H1 (cell line): ENCODE data around the gene MPRIP.

Experiments used
- CBX5 ChIP-seq: fragments of 300-800, 300-1000 bp; sonication (generic); IDR thresholded peaks from 2 replicates; pipeline ENCODE4 v1.7.1; 2016; ENCODE audit warnings: antibody characterized with exemption, low read length, low read depth
- CHD2 ChIP-seq: IDR thresholded peaks from 2 replicates; pipeline ENCODE4 v1.6.1; 2012; ENCODE audit warnings: low read length, improper control_type of control experiment
- EP300 ChIP-seq, 2 experiments: IDR thresholded peaks; 1 replicate in 1 of 2; 2 replicates in 1 of 2; pipeline ENCODE4 v1.6.1; 2011 to 2012; ENCODE audit warnings: low read depth in 2 of 2, low read length in 2 of 2, mild to moderate bottlenecking in 2 of 2, borderline replicate concordance in 1 of 2, inconsistent platforms in 1 of 2, moderate library complexity in 1 of 2
- GABPA ChIP-seq: IDR thresholded peaks from 2 replicates; pipeline ENCODE4 v1.6.1; 2011; ENCODE audit warnings: mild to moderate bottlenecking, low read length, moderate library complexity, borderline replicate concordance; ENCODE audit not compliant: insufficient read depth
- JUND ChIP-seq: IDR thresholded peaks from 2 replicates; pipeline ENCODE4 v1.6.1; 2011; ENCODE audit warnings: mild to moderate bottlenecking, improper control_type of control experiment, low read length
- POLR2A ChIP-seq, 2 experiments: IDR thresholded peaks; 1 replicate in 1 of 2; 2 replicates in 1 of 2; pipeline ENCODE4 v1.6.1; 2011; ENCODE audit warnings: low read depth in 2 of 2, low read length in 2 of 2, mild to moderate bottlenecking in 2 of 2; ENCODE audit errors: control extremely low read depth in 1 of 2
- POLR2AphosphoS5 ChIP-seq: IDR thresholded peaks from 2 replicates; pipeline ENCODE4 v1.6.1; 2011; ENCODE audit warnings: low read depth, low read length
- SP1 ChIP-seq: IDR thresholded peaks from 2 replicates; pipeline ENCODE4 v1.6.1; 2011; ENCODE audit warnings: low read depth, low read length
- YY1 ChIP-seq: IDR thresholded peaks from 2 replicates; pipeline ENCODE4 v1.6.1; 2011; ENCODE audit warnings: low read depth, mild to moderate bottlenecking, low read length
- TF ChIP-seq, protein P1 (sequence below), 3 experiments: IDR thresholded peaks; 1 replicate in 2 of 3; 2 replicates in 1 of 3; pipeline versions ENCODE4 v1.5.1 to v1.6.1; 2011; ENCODE audit warnings: low read length in 3 of 3, mild to moderate bottlenecking in 3 of 3, inconsistent platforms in 2 of 3, low read depth in 1 of 3, moderate library complexity in 1 of 3; ENCODE audit not compliant: insufficient read depth in 1 of 3; ENCODE audit errors: control extremely low read depth in 1 of 3
- TF ChIP-seq, protein P2 (sequence below): IDR thresholded peaks from 2 replicates; pipeline ENCODE4 v1.6.1; 2011; ENCODE audit warnings: low read depth, mild to moderate bottlenecking, low read length; ENCODE audit not compliant: insufficient read depth
- TF ChIP-seq, protein P3 (sequence below): IDR thresholded peaks from 2 replicates; pipeline ENCODE4 v1.6.1; 2012; ENCODE audit warnings: inconsistent platforms
- TF ChIP-seq, protein P4 (sequence below): IDR thresholded peaks from 2 replicates; pipeline ENCODE4 v1.6.1; 2012; ENCODE audit warnings: low read length, inconsistent platforms

- TF ChIP-seq SP1 (peak; percentile 91), EP300 (IDR thresholded peaks at IDR 0.05; ENCODE audit: borderline replicate concordance in 1 of 2, low read depth in 2 of 2, low read length in 2 of 2) (no peak), JUND (no peak), POLR2A (IDR thresholded peaks at IDR 0.05; ENCODE audit: control extremely low read depth in 1 of 2, low read depth in 2 of 2, low read length in 2 of 2) (no peak), POLR2AphosphoS5 (no peak), GABPA (no peak), CBX5 (no peak), YY1 (no peak), CHD2 (peak; percentile 86)
- TF ChIP-seq, protein P1, sequence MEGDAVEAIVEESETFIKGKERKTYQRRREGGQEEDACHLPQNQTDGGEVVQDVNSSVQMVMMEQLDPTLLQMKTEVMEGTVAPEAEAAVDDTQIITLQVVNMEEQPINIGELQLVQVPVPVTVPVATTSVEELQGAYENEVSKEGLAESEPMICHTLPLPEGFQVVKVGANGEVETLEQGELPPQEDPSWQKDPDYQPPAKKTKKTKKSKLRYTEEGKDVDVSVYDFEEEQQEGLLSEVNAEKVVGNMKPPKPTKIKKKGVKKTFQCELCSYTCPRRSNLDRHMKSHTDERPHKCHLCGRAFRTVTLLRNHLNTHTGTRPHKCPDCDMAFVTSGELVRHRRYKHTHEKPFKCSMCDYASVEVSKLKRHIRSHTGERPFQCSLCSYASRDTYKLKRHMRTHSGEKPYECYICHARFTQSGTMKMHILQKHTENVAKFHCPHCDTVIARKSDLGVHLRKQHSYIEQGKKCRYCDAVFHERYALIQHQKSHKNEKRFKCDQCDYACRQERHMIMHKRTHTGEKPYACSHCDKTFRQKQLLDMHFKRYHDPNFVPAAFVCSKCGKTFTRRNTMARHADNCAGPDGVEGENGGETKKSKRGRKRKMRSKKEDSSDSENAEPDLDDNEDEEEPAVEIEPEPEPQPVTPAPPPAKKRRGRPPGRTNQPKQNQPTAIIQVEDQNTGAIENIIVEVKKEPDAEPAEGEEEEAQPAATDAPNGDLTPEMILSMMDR (IDR thresholded peaks at IDR 0.05; ENCODE audit: control extremely low read depth in 1 of 3, insufficient read depth in 1 of 3, low read depth in 1 of 3, low read length in 3 of 3) = no peak
- TF ChIP-seq, protein P2, sequence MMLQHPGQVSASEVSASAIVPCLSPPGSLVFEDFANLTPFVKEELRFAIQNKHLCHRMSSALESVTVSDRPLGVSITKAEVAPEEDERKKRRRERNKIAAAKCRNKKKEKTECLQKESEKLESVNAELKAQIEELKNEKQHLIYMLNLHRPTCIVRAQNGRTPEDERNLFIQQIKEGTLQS = no peak
- TF ChIP-seq, protein P3, sequence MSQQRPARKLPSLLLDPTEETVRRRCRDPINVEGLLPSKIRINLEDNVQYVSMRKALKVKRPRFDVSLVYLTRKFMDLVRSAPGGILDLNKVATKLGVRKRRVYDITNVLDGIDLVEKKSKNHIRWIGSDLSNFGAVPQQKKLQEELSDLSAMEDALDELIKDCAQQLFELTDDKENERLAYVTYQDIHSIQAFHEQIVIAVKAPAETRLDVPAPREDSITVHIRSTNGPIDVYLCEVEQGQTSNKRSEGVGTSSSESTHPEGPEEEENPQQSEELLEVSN = no peak
- TF ChIP-seq, protein P4, sequence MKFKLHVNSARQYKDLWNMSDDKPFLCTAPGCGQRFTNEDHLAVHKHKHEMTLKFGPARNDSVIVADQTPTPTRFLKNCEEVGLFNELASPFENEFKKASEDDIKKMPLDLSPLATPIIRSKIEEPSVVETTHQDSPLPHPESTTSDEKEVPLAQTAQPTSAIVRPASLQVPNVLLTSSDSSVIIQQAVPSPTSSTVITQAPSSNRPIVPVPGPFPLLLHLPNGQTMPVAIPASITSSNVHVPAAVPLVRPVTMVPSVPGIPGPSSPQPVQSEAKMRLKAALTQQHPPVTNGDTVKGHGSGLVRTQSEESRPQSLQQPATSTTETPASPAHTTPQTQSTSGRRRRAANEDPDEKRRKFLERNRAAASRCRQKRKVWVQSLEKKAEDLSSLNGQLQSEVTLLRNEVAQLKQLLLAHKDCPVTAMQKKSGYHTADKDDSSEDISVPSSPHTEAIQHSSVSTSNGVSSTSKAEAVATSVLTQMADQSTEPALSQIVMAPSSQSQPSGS = no peak
Measured at GRCh38 chr17:17041571-17042383, 480 bp upstream of the MPRIP start.
